ENCODE data around the gene OMP.

OMP gene

DNA sequence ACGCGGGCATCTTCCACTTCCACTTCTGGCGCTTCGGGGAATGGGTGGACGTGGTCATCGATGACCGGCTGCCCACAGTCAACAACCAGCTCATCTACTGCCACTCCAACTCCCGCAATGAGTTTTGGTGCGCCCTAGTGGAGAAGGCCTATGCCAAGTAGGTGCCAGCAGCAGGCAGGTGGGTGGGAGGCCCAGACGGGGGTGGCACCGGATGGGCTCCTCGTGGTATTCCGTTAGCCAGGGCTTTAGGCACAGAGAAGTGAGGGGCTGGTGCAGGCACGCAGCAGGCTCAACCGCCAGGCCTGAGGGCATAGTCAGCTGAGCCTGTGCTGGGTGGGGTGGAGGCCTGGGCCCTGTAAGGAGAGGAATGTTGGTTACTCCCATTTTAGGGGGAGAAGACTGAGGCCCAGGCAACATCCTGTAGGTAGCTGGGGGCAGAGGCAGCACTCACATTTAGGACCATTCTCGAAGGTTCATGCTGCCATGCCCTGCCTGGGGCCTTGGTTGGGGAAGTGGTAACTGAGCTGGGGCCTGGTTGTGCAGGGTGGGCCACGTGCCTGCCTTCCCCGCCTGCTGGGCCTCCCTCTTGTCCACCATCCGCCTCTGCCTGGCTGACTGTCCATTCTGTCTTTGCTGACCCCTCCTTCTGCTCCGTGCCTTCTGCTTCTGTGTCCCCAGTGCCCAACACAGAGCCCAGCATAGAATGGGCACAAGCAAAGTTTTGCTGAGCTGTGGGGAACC lies 10.2 kb downstream of the OMP start:
- Histone ChIP-seq H3K36me3 (ENCODE audit: control insufficient read depth in 2 of 2, insufficient read depth in 2 of 2, low read length in 2 of 2) (peaks cover 42 to 46% of the 10 kb centered on the region in 2 donors), H3K27ac (ENCODE audit: low read depth in 2 of 2, low read length in 2 of 2) (no peak overlapping the region), H3K9me3 (ENCODE audit: control insufficient read depth in 2 of 2, low read length in 2 of 2) (no peaks in the 10 kb centered on the region), H3K27me3 (ENCODE audit: control insufficient read depth in 2 of 2, insufficient read depth in 2 of 2, low read length in 2 of 2) (no peaks in the 10 kb centered on the region), H3K9ac (ENCODE audit: low read depth in 1 of 2, low read length in 2 of 2) (peak overlapping the region in 1 of 2 donors; percentile 0), H3K4me1 (ENCODE audit: control insufficient read depth in 2 of 2, insufficient read depth in 2 of 2, low read length in 2 of 2) (peaks cover 18 to 45% of the 10 kb centered on the region in 2 donors), H3K4me3 (ENCODE audit: low read length in 2 of 2) (no peak overlapping the region)

DNA sequence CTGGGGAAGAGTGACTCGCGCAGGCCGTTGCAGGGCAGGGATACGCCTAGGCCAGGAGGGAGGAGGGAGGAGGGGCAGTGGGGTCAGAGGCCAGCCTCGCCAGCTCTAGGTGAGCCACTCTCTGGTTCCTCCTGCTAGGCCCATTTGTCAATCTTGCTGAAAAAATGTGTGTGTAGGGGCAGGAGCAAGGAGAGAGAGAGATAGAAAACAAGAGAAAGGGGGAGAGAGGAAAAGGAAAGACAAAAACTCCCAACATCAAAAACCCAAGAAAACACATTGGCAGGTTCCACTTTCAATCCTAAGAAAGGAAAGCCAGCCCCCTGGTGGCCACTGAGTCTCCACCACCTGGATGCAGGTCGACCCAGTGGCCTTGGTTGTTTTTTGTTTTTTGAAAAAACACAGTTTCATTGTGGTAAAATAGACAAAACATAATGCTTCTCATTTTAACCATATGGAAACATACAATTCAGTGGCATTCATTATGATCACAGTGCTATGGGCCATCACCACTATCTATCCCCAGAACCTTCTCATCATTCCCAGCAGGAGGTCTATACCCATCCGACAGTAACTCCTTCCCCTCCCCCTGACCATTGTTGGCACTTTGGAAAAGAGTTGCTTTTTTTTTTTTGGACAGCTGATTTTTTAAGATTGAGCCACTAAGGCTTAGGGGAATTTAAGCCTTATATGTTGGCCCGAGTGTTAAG lies 10.9 kb downstream of the OMP start:
- Histone ChIP-seq H3K36me3 (ENCODE audit: control insufficient read depth in 2 of 2, insufficient read depth in 2 of 2, low read length in 2 of 2) (peaks cover 49 to 53% of the 10 kb centered on the region in 2 donors), H3K27me3 (ENCODE audit: control insufficient read depth in 2 of 2, insufficient read depth in 2 of 2, low read length in 2 of 2) (no peaks in the 10 kb centered on the region), H3K27ac (ENCODE audit: low read depth in 2 of 2, low read length in 2 of 2) (no peak overlapping the region), H3K9me3 (ENCODE audit: control insufficient read depth in 2 of 2, low read length in 2 of 2) (no peaks in the 10 kb centered on the region), H3K4me1 (ENCODE audit: control insufficient read depth in 2 of 2, insufficient read depth in 2 of 2, low read length in 2 of 2) (peaks cover 12 to 38% of the 10 kb centered on the region in 2 donors), H3K9ac (ENCODE audit: low read depth in 1 of 2, low read length in 2 of 2) (no peak overlapping the region), H3K4me3 (ENCODE audit: low read length in 2 of 2) (no peak overlapping the region)

DNA sequence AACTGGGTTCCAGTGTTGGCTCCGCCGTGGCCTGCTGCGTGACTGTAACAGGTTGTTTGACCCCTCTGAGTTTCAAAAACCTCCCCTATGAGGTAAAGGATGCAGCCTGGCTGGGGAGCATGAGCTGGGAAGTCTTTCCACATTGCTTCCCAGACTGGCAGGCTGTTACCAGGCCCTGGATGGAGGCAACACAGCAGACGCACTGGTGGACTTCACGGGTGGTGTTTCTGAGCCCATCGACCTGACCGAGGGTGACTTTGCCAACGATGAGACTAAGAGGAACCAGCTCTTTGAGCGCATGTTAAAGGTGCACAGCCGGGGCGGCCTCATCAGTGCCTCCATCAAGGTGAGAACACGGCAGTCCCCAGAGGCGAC lies 11.4 kb downstream of the OMP start:
- H3K36me3 ChIP-seq (ENCODE audit: control insufficient read depth in 2 of 2, insufficient read depth in 2 of 2, low read length in 2 of 2) = peaks cover 54 to 58% of the 10 kb centered on the region in 2 donors
- H3K9me3 ChIP-seq (ENCODE audit: control insufficient read depth in 2 of 2, low read length in 2 of 2) = no peaks in the 10 kb centered on the region
- H3K4me1 ChIP-seq (ENCODE audit: control insufficient read depth in 2 of 2, insufficient read depth in 2 of 2, low read length in 2 of 2) = peaks cover 12 to 34% of the 10 kb centered on the region in 2 donors
- no peak overlapping the region for H3K4me3 ChIP-seq (ENCODE audit: low read length in 2 of 2)
- H3K27ac ChIP-seq (ENCODE audit: low read depth in 2 of 2, low read length in 2 of 2) = no peak overlapping the region
- H3K9ac ChIP-seq (ENCODE audit: low read depth in 1 of 2, low read length in 2 of 2) = no peak overlapping the region
- H3K27me3 ChIP-seq (ENCODE audit: control insufficient read depth in 2 of 2, insufficient read depth in 2 of 2, low read length in 2 of 2) = no peaks in the 10 kb centered on the region

DNA sequence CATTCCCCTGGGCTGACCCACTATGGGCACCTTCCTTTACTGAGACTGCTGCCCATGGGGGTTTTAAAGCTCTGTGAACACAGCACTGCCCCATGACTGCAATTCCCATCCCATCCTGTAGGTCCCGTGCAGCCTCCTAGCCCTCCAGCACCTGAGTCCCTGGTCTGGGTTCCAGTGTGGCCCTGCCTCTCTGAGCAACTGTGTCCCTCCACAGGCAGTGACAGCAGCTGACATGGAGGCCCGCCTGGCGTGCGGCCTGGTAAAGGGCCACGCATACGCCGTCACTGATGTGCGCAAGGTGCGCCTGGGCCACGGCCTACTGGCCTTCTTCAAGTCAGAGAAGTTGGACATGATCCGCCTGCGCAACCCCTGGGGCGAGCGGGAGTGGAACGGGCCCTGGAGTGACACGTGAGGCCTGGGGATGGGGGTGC lies 12.6 kb downstream of the OMP start:
- H3K36me3 ChIP-seq (ENCODE audit: control insufficient read depth in 2 of 2, insufficient read depth in 2 of 2, low read length in 2 of 2) = peaks cover 65 to 68% of the 10 kb centered on the region in 2 donors
- peaks cover 5 to 26% of the 10 kb centered on the region in 2 donors for H3K4me1 ChIP-seq (ENCODE audit: control insufficient read depth in 2 of 2, insufficient read depth in 2 of 2, low read length in 2 of 2)
- no peak overlapping the region for H3K9ac ChIP-seq (ENCODE audit: low read depth in 1 of 2, low read length in 2 of 2)

DNA sequence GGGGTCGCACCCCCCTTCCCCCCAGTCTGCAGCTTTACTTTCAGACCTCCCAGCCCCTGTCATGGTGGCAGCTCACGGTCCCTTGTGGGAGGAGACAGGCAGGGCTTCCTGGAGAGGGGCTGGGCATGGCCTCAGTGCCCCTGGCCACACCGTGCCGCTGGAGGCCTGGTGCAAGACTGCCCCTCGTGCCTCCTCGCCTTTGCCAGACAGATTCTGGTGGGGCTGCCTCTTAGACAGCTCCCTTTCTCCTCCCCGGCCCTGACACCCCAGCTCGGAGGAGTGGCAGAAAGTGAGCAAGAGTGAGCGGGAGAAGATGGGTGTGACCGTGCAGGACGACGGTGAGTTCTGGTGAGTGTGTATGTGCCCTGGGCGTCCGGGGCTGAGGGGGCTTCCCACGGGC lies 13.3 kb downstream of the OMP start:
- peaks cover 5 to 18% of the 10 kb centered on the region in 2 donors for H3K4me1 ChIP-seq (ENCODE audit: control insufficient read depth in 2 of 2, insufficient read depth in 2 of 2, low read length in 2 of 2)
- no peak overlapping the region for H3K9ac ChIP-seq (ENCODE audit: low read depth in 1 of 2, low read length in 2 of 2)
- H3K36me3 ChIP-seq (ENCODE audit: control insufficient read depth in 2 of 2, insufficient read depth in 2 of 2, low read length in 2 of 2) = peaks cover 73 to 76% of the 10 kb centered on the region in 2 donors
- H3K9me3 ChIP-seq (ENCODE audit: control insufficient read depth in 2 of 2, low read length in 2 of 2) = no peaks in the 10 kb centered on the region
- H3K27me3 ChIP-seq (ENCODE audit: control insufficient read depth in 2 of 2, insufficient read depth in 2 of 2, low read length in 2 of 2) = no peaks in the 10 kb centered on the region
- H3K27ac ChIP-seq (ENCODE audit: low read depth in 2 of 2, low read length in 2 of 2) = no peak overlapping the region
- no peak overlapping the region for H3K4me3 ChIP-seq (ENCODE audit: low read length in 2 of 2)

More for the DNA sequence above, 12.6 kb downstream of the OMP start:
- Histone ChIP-seq H3K27ac (ENCODE audit: low read depth in 2 of 2, low read length in 2 of 2) (no peak overlapping the region), H3K27me3 (ENCODE audit: control insufficient read depth in 2 of 2, insufficient read depth in 2 of 2, low read length in 2 of 2) (no peaks in the 10 kb centered on the region), H3K9me3 (ENCODE audit: control insufficient read depth in 2 of 2, low read length in 2 of 2) (no peaks in the 10 kb centered on the region), H3K4me3 (ENCODE audit: low read length in 2 of 2) (no peak overlapping the region)

DNA sequence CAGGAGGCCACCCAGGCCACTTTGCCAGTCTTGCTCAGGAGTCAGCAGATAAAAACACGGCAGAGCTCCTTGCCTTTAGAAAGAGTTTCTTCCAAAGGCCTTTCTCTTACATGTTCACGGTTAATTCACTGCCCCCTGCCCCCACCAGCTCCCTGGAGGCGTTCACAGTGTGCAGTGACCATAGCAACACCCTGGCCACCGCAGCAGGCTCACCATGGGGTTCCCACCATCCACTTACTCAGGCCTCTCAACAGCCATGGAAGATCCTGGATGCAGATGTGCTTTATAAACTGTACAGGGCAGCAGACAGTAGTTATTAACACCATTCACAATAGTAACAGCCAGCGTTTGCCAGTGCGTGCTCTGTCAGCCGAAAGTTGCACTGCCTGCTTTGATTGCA lies 14.9 kb downstream of the OMP start:
- H3K9ac ChIP-seq (ENCODE audit: low read depth in 1 of 2, low read length in 2 of 2) = no peak overlapping the region
- no peak overlapping the region for H3K27ac ChIP-seq (ENCODE audit: low read depth in 2 of 2, low read length in 2 of 2)
- no peak overlapping the region for H3K4me3 ChIP-seq (ENCODE audit: low read length in 2 of 2)
- peaks cover 5 to 8% of the 10 kb centered on the region in 2 donors for H3K4me1 ChIP-seq (ENCODE audit: control insufficient read depth in 2 of 2, insufficient read depth in 2 of 2, low read length in 2 of 2)
- H3K9me3 ChIP-seq (ENCODE audit: control insufficient read depth in 2 of 2, low read length in 2 of 2) = no peaks in the 10 kb centered on the region
- H3K36me3 ChIP-seq (ENCODE audit: control insufficient read depth in 2 of 2, insufficient read depth in 2 of 2, low read length in 2 of 2) = peaks cover 84 to 88% of the 10 kb centered on the region in 2 donors
- no peaks in the 10 kb centered on the region for H3K27me3 ChIP-seq (ENCODE audit: control insufficient read depth in 2 of 2, insufficient read depth in 2 of 2, low read length in 2 of 2)

DNA sequence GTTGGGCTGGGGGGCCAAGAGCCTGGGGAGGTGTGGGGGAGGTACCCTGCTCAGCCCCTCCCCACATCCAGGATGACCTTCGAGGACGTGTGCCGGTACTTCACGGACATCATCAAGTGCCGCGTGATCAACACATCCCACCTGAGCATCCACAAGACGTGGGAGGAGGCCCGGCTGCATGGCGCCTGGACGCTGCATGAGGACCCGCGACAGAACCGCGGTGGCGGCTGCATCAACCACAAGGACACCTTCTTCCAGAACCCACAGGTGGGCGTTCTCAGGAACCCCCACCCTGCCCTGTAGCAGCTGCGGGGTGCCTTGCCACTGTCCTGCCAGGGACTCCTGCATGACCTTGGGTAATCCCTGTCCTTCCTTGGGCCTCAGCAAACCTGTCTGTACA lies 15.4 kb downstream of the OMP start:
- H3K4me3 ChIP-seq (ENCODE audit: low read length in 2 of 2) = no peak overlapping the region
- H3K4me1 ChIP-seq (ENCODE audit: control insufficient read depth in 2 of 2, insufficient read depth in 2 of 2, low read length in 2 of 2) = peaks cover 2% of the 10 kb centered on the region in 2 donors
- H3K27me3 ChIP-seq (ENCODE audit: control insufficient read depth in 2 of 2, insufficient read depth in 2 of 2, low read length in 2 of 2) = no peaks in the 10 kb centered on the region
- H3K9ac ChIP-seq (ENCODE audit: low read depth in 1 of 2, low read length in 2 of 2) = no peak overlapping the region
- no peak overlapping the region for H3K27ac ChIP-seq (ENCODE audit: low read depth in 2 of 2, low read length in 2 of 2)
- H3K9me3 ChIP-seq (ENCODE audit: control insufficient read depth in 2 of 2, low read length in 2 of 2) = no peaks in the 10 kb centered on the region
- H3K36me3 ChIP-seq (ENCODE audit: control insufficient read depth in 2 of 2, insufficient read depth in 2 of 2, low read length in 2 of 2) = peaks cover 83 to 88% of the 10 kb centered on the region in 2 donors

DNA sequence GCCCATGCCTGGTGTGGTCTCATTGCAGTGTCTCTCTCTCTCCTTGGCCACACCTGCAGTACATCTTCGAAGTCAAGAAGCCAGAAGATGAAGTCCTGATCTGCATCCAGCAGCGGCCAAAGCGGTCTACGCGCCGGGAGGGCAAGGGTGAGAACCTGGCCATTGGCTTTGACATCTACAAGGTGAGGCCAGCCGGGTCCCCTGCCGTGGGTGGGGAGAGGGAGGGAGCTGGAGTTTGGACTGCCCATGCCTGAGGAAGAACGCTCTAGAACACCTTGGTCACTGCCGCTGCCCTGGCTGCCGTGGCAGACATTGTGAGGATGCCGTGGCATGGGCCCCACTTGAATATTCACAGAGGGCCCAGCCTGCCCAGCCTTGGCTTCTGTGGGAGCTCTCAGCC lies 16.3 kb downstream of the OMP start:
- Histone ChIP-seq H3K4me1 (ENCODE audit: control insufficient read depth in 2 of 2, insufficient read depth in 2 of 2, low read length in 2 of 2) (no peaks in the 10 kb centered on the region), H3K4me3 (ENCODE audit: low read length in 2 of 2) (no peak overlapping the region), H3K27ac (ENCODE audit: low read depth in 2 of 2, low read length in 2 of 2) (no peak overlapping the region), H3K36me3 (ENCODE audit: control insufficient read depth in 2 of 2, insufficient read depth in 2 of 2, low read length in 2 of 2) (peaks cover 88 to 93% of the 10 kb centered on the region in 2 donors), H3K9me3 (ENCODE audit: control insufficient read depth in 2 of 2, low read length in 2 of 2) (no peaks in the 10 kb centered on the region), H3K9ac (ENCODE audit: low read depth in 1 of 2, low read length in 2 of 2) (no peak overlapping the region), H3K27me3 (ENCODE audit: control insufficient read depth in 2 of 2, insufficient read depth in 2 of 2, low read length in 2 of 2) (no peaks in the 10 kb centered on the region)

DNA sequence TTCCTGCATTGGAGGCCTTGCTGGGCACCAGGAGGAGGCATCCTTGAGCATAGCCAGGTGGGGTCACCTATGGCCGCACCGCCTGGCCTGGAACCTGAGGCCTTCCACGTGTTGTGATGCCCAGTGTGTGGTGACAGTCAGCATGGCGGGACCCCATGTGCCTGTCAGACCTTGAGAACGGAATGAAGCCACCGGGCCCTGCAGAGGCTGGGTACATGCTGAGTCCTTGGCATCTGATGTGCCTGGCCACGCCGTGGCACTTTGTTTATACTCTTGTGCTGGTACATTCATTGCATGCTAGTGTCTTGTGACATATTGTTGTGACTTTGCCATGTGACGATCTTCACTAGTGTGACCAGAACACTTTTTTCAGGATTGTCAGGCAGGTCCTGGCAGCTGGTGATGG lies 16.9 kb downstream of the OMP start:
- H3K9me3 ChIP-seq (ENCODE audit: control insufficient read depth in 2 of 2, low read length in 2 of 2) = no peaks in the 10 kb centered on the region
- H3K4me3 ChIP-seq (ENCODE audit: low read length in 2 of 2) = no peak overlapping the region
- H3K36me3 ChIP-seq (ENCODE audit: control insufficient read depth in 2 of 2, insufficient read depth in 2 of 2, low read length in 2 of 2) = peaks cover 88 to 90% of the 10 kb centered on the region in 2 donors
- no peak overlapping the region for H3K27ac ChIP-seq (ENCODE audit: low read depth in 2 of 2, low read length in 2 of 2)
- H3K27me3 ChIP-seq (ENCODE audit: control insufficient read depth in 2 of 2, insufficient read depth in 2 of 2, low read length in 2 of 2) = no peaks in the 10 kb centered on the region
- H3K9ac ChIP-seq (ENCODE audit: low read depth in 1 of 2, low read length in 2 of 2) = no peak overlapping the region
- no peaks in the 10 kb centered on the region for H3K4me1 ChIP-seq (ENCODE audit: control insufficient read depth in 2 of 2, insufficient read depth in 2 of 2, low read length in 2 of 2)

DNA sequence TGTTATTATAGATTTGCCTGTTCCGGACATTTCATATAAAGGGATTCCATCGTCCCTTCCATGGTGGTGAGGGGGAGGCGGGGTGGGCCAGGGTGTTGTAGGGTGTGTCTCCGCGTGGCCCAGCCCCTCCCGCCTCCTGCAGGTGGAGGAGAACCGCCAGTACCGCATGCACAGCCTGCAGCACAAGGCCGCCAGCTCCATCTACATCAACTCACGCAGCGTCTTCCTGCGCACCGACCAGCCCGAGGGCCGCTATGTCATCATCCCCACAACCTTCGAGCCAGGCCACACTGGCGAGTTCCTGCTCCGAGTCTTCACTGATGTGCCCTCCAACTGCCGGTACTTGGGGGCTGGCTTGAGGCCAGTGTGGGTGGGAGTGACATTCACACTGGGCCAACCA lies 17.9 kb downstream of the OMP start:
- Histone ChIP-seq H3K9me3 (ENCODE audit: control insufficient read depth in 2 of 2, low read length in 2 of 2) (no peaks in the 10 kb centered on the region), H3K27ac (ENCODE audit: low read depth in 2 of 2, low read length in 2 of 2) (no peak overlapping the region), H3K27me3 (ENCODE audit: control insufficient read depth in 2 of 2, insufficient read depth in 2 of 2, low read length in 2 of 2) (no peaks in the 10 kb centered on the region), H3K36me3 (ENCODE audit: control insufficient read depth in 2 of 2, insufficient read depth in 2 of 2, low read length in 2 of 2) (peaks cover 80 to 86% of the 10 kb centered on the region in 2 donors), H3K4me1 (ENCODE audit: control insufficient read depth in 2 of 2, insufficient read depth in 2 of 2, low read length in 2 of 2) (no peaks in the 10 kb centered on the region), H3K9ac (ENCODE audit: low read depth in 1 of 2, low read length in 2 of 2) (no peak overlapping the region), H3K4me3 (ENCODE audit: low read length in 2 of 2) (no peak overlapping the region)

Data from mucosa of rectum (tissue), 2 donors.